DND-41 (cell line): ENCODE results near the gene COX7B2.

Experiments
- ATAC-seq: fragments of 200-7000 bp; cut with Tn5 transposase; 3 replicates; pipeline ENCODE4 v1.9.1; 2021; ENCODE audit warnings: low read depth; ENCODE audit not compliant: insufficient read depth
- DNase-seq: peaks from one replicate; pipeline ENCODE4 v3.0.0-alpha.2; 2020
- H2AFZ ChIP-seq: 2 replicates; pipeline ENCODE4 v1.6.0; 2012; ENCODE audit warnings: low read depth, low read length
- H3K27ac ChIP-seq: 2 replicates; pipeline ENCODE4 v1.5.1; 2012; ENCODE audit warnings: low read length, inconsistent platforms
- H3K27me3 ChIP-seq: fragments of 200-600 bp; sonication (generic); 2 replicates; pipeline ENCODE4 v1.6.0; 2012; ENCODE audit warnings: low read length, mild to moderate bottlenecking, inconsistent platforms; ENCODE audit not compliant: insufficient read depth, poor library complexity
- H3K36me3 ChIP-seq: 2 replicates; pipeline ENCODE4 v1.5.1; 2012; ENCODE audit warnings: low read length, inconsistent platforms; ENCODE audit not compliant: insufficient read depth
- H3K4me1 ChIP-seq: 2 replicates; pipeline ENCODE4 v1.5.1; 2012; ENCODE audit warnings: mild to moderate bottlenecking, low read length; ENCODE audit not compliant: insufficient read depth
- H3K4me2 ChIP-seq: 2 replicates; pipeline ENCODE4 v1.6.0; 2012; ENCODE audit warnings: mild to moderate bottlenecking, moderate library complexity, low read length, inconsistent platforms; ENCODE audit not compliant: insufficient read depth
- H3K4me3 ChIP-seq, 2 experiments: fragments of 200-600 bp in 1 of 2; shearing (Covaris generic) in 1 of 2; 2 replicates each; pipeline ENCODE4 v1.5.1; 2012 to 2016; ENCODE audit warnings: inconsistent platforms in 2 of 2, low read length in 2 of 2, mild to moderate bottlenecking in 2 of 2, low read depth in 1 of 2, moderate library complexity in 1 of 2
- H3K79me2 ChIP-seq: 2 replicates; pipeline ENCODE4 v1.6.0; 2012; ENCODE audit warnings: low read length, inconsistent platforms; ENCODE audit not compliant: insufficient read depth
- H3K9ac ChIP-seq: 2 replicates; pipeline ENCODE4 v1.6.0; 2012; ENCODE audit warnings: low read depth, mild to moderate bottlenecking, inconsistent platforms, low read length, moderate library complexity
- H3K9me3 ChIP-seq: 2 replicates; pipeline ENCODE4 v1.5.1; 2012; ENCODE audit warnings: low read length, moderate library complexity, mild to moderate bottlenecking, inconsistent platforms; ENCODE audit not compliant: insufficient read depth, severe bottlenecking
- H4K20me1 ChIP-seq: 2 replicates; pipeline ENCODE4 v1.6.0; 2012; ENCODE audit warnings: low read length; ENCODE audit not compliant: insufficient read depth
- EZH2 ChIP-seq: IDR thresholded peaks from 3 replicates; pipeline ENCODE4 v1.6.1; 2012; ENCODE audit warnings: borderline replicate concordance, low read depth, mild to moderate bottlenecking, moderate library complexity, low read length, inconsistent platforms; ENCODE audit not compliant: severe bottlenecking
- TF ChIP-seq, protein P1 (sequence below): IDR thresholded peaks from 2 replicates; pipeline ENCODE4 v1.5.1; 2012; ENCODE audit warnings: borderline replicate concordance, low read length, moderate library complexity, mild to moderate bottlenecking; ENCODE audit not compliant: poor library complexity, severe bottlenecking; ENCODE audit errors: extremely low read depth

COX7B2 gene

DNA sequence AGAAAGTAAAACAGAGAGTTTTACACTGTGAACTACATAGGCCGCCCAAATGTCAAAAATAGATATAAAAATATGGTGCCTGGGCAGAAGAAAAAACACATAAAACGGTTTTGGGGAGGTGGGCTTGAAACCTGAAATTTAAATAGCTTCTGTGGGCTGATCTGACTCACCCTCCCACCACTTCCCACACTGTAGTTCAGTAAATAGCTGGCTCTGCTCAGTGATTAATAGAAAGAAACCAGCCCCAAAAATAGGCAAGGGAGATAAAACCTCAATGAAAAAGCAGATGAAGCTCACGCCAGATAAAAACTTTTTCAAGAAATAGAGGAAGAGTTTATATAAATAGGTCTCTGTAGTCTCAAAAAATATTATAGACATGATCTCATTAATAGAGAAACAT, 13.2 kb upstream of the COX7B2 start:
- H3K36me3 ChIP-seq = no peaks in the 10 kb centered on the region
- no peaks in the 10 kb centered on the region for H3K9me3 ChIP-seq
- no peaks in the 10 kb centered on the region for H4K20me1 ChIP-seq
- ATAC-seq = no peak
- H3K9ac ChIP-seq = no peak overlapping the region
- H3K4me2 ChIP-seq = no peak overlapping the region
- no peak overlapping the region for H3K27ac ChIP-seq
- H3K27me3 ChIP-seq = peaks cover 4% of the 10 kb centered on the region
- no peak overlapping the region for H3K4me3 ChIP-seq
- H2AFZ ChIP-seq = no peak overlapping the region
- no peaks in the 10 kb centered on the region for H3K4me1 ChIP-seq
- TF ChIP-seq EZH2 = no peak
- TF ChIP-seq, protein P1, sequence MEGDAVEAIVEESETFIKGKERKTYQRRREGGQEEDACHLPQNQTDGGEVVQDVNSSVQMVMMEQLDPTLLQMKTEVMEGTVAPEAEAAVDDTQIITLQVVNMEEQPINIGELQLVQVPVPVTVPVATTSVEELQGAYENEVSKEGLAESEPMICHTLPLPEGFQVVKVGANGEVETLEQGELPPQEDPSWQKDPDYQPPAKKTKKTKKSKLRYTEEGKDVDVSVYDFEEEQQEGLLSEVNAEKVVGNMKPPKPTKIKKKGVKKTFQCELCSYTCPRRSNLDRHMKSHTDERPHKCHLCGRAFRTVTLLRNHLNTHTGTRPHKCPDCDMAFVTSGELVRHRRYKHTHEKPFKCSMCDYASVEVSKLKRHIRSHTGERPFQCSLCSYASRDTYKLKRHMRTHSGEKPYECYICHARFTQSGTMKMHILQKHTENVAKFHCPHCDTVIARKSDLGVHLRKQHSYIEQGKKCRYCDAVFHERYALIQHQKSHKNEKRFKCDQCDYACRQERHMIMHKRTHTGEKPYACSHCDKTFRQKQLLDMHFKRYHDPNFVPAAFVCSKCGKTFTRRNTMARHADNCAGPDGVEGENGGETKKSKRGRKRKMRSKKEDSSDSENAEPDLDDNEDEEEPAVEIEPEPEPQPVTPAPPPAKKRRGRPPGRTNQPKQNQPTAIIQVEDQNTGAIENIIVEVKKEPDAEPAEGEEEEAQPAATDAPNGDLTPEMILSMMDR = no peak
- DNase-seq = no peak
- H3K79me2 ChIP-seq = no peaks in the 10 kb centered on the region

DNA sequence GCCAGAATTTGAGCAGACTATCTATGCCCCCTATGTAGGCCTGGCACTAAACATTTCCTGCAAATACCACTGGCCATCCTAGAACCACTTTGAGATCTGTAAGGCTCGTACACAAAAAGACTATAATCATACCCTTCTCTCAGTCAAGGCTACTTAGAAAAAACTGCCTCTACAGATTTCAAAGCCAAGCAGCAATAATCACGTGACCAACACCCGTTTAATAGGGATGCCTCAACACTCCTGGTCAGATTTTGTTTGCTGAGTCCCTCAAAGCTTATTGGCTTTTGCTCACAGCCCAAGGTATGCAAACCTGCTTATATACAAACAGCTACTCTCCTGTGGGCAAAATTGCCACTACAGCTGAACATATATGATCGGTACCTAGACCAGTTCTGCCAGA, 897 bp downstream of the COX7B2 start:
- Histone ChIP-seq H3K79me2 (no peaks in the 10 kb centered on the region), H3K27me3 (no peaks in the 10 kb centered on the region), H3K36me3 (no peaks in the 10 kb centered on the region), H3K4me3 (no peak overlapping the region), H3K4me2 (no peak overlapping the region), H3K4me1 (no peaks in the 10 kb centered on the region), H3K9ac (no peak overlapping the region), H3K27ac (no peak overlapping the region), H4K20me1 (no peaks in the 10 kb centered on the region), H2AFZ (no peak overlapping the region), H3K9me3 (no peaks in the 10 kb centered on the region)
- no peak for DNase-seq
- TF ChIP-seq EZH2 = no peak
- TF ChIP-seq, protein P1 = no peak
- ATAC-seq = no peak

DNA sequence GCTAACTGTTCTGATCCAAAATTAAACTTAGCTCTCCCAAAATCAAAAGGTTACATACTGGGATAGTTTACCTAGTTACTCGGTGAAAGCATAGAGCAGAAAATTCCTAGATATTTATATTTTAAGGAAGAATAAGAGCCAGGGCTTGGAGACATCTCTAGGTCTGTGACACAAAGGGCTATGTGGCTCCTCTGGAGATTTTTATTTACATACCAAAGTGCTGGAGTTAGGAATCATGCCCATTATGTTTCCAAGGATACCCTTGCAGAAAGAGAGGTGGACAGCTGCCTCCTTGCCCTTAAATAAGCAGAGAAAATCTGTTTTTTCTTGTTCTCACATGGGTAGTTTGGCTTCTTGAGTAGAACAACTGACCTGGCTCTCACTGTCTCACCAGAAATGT, 9.0 kb downstream of the COX7B2 start:
- Histone ChIP-seq H3K4me3 (no peak overlapping the region), H3K27me3 (no peaks in the 10 kb centered on the region), H3K9ac (no peak overlapping the region), H3K4me2 (no peak overlapping the region), H4K20me1 (no peaks in the 10 kb centered on the region), H2AFZ (no peak overlapping the region), H3K4me1 (no peaks in the 10 kb centered on the region), H3K27ac (no peak overlapping the region), H3K9me3 (no peaks in the 10 kb centered on the region), H3K79me2 (no peaks in the 10 kb centered on the region), H3K36me3 (no peaks in the 10 kb centered on the region)
- TF ChIP-seq EZH2 = no peak
- TF ChIP-seq, protein P1 = no peak
- no peak for ATAC-seq
- DNase-seq = no peak

DNA sequence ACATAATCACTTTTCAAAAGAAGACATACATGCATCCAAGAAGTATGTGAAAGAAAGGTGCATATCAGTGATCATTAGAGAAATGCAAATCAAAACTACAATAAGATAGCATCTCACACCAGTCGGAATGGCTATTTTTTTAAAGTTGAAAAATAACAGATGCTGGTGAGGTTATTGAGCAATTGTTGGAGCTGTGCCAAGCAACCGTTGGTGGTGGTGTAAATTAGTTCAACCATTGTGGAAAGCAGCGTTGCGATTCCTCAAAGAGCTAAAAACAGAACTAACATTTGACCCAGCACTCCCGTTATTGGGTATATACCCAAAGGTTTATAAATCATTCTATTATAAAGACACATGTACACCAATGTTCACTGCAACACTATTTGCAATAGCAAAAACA, 14.2 kb downstream of the COX7B2 start:
- H3K4me3 ChIP-seq = no peak overlapping the region
- H4K20me1 ChIP-seq = no peaks in the 10 kb centered on the region
- no peak overlapping the region for H3K9ac ChIP-seq
- ATAC-seq (no peak), DNase-seq (no peak)
- H3K4me1 ChIP-seq = no peaks in the 10 kb centered on the region
- no peaks in the 10 kb centered on the region for H3K27me3 ChIP-seq
- H3K4me2 ChIP-seq = no peak overlapping the region
- H3K27ac ChIP-seq = no peak overlapping the region
- no peak overlapping the region for H2AFZ ChIP-seq
- no peaks in the 10 kb centered on the region for H3K79me2 ChIP-seq
- no peak for TF ChIP-seq EZH2
- TF ChIP-seq, protein P1 = no peak
- no peaks in the 10 kb centered on the region for H3K9me3 ChIP-seq
- no peaks in the 10 kb centered on the region for H3K36me3 ChIP-seq
